GM21786 (cell line): ENCODE data around the gene CIB2.

Experiments used
- ATAC-seq: cut with Tn5 transposase; IDR thresholded peaks from one replicate; pipeline ENCODE4 v1.9.1; 2021; ENCODE audit not compliant: unreplicated experiment

The CIB2 gene

DNA sequence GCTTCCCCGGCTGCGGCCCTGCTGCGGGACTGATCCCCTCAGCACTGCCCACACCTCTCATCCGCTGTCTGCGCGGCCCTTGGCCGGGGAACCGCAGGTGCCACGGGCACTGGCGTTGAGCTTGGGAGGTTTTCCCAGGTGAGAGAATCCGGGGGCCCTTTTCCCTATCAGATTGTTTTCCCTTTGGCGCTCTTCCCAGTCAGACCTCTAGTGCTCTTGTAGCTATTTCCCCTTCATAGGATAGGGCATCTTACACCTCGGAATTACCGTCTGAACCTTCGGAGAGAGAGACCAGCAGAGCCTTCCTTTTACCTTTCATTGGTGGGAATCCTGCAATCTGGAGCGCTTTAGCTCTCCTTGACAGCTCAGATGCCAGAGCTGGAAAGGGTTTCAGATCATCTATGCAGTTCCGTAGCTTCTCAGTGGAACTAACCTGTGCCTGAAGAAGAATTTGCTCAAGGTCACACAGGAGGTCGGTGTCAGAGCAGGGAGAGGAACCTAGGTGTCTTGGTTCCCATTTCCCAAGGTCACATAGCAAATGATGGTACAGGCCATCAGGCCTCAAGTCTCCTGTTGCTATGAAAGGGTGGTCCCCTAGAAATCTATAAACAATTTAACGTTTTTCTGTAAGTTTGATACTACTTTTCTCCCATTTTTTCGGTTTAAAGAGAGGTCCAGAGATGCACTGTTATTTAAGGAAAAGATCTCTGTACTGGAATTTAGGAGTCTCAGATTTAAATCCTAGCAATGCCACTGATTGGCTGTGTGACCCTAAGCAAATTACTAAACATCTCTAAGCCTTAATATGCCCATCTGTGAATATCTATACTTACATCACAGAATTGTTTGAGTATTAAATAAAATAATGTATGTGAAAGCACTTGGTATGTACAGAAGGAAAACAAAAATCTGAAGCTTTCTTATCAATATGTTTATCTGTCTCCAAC, 18.8 kb upstream of the CIB2 start:
- ATAC-seq, result peak; percentile 27

DNA sequence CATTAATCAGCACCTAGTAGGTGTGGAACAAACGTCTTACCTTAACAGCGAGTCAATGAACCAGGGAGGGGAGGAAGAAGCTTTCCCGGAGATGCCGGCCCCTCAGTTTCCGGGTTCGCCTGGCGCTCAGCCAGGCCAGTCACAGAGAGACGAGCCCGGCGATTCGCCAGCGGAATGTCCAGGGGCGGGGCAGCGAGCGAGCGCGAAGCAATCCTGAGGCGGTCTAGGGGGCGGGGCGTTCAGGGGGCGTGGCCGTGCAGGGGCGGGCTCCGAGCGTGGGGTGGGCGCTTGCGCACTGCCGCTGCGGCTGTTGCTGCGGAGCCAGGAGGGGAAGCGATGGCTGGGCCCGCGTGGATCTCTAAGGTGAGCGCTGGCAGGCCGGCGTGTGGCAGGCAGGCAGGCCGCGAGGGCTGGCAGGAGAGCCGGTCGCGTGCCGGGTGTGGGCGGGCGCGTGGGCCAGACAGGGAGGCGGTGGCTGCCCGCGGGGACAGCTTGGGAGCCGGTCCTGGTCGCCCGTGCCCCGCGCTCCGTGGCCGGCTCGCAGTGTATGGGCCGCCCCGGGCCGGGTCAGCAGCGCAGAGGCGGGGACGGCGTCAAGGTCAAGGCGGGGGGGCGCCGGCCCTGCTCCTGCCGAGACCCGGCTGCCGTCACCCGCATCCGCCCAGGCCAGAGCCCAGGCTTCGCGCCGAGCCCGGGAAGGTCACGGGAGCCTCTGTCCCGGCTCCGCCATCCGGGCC, 18.0 kb upstream of the CIB2 start, which contains the start of gene IDH3A:
Gene IDH3A, plus strand, starts transcription at position 295 of the 737 bp plus-strand sequence. Its CDS starts 42 bp downstream, at position 337.
- peak; percentile 77 for ATAC-seq

DNA sequence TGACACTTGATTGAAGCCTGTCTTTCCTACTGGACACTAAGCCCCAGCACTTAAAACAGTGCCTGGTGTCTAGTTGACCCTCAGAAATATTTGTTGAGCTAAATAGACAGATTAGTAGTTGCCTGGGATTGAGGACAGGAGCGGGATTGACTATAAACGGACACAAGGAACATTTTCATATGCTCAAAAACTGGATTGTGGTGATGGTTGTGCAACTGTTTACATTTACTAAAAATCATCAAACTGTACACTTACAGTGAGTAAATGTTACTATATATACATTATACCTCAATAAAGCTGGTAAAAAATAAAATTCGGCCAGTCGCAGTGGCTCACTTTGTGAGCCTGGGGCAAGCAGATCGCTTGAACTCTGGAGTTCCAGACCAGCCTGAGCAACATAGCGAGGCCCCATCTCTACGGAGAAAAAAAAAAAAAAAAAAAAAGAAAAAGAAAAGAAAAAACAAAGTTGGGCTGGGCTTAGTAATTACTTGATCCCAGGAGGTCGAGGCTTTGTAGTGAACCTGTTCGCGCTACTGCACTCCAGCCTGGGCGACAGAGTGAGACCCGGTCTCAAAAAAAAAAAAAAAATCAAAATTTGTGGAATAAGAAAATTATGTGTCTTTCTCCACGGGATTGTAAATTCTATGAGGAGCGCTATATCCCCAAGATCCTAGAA, 17.3 kb upstream of the CIB2 start:
- ATAC-seq, result no peak

- no peak for ATAC-seq
Observed at GRCh38 chr15:78147566-78147965, 16.3 kb upstream of the CIB2 start.

DNA sequence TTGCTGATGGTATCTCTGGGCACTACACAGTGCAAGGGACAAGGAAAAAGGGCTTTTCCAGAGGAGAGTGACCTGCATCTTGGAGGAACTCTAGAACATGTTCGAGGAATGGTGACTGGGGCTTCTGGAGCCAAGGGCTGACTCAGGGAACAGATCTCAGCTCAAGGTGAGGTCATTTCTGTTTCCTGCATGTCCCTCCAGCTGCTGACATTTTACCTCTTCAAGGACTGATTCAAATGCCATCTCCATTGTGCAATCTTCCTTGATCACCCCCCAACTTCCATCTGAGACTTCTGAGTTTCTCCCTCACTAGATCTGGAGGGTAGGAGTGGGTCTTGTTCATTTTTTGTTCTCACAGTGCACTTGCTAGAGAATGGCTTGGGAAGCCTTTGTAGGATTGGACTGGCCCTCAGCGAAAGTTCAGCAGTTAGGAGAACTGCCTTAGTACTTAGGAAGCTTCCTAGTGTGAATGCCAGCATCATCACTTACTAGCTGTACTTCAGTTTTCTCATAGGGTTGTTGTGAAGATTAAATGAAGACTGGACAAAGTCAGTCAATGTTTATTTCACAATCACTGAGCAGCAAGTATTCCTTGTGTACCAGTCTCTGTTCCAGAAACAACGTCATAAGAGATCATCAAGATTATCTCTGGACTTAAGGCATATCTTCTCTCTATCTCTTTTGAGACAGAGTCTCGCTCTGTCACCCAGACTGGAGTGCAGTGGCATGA, 15.3 kb upstream of the CIB2 start:
- ATAC-seq, result no peak

GRCh38 chr15:78142332-78142731, 11.1 kb upstream of the CIB2 start:
- ATAC-seq, result no peak

- no peak for ATAC-seq
Observed at GRCh38 chr15:78140292-78140691, 9.0 kb upstream of the CIB2 start.

DNA sequence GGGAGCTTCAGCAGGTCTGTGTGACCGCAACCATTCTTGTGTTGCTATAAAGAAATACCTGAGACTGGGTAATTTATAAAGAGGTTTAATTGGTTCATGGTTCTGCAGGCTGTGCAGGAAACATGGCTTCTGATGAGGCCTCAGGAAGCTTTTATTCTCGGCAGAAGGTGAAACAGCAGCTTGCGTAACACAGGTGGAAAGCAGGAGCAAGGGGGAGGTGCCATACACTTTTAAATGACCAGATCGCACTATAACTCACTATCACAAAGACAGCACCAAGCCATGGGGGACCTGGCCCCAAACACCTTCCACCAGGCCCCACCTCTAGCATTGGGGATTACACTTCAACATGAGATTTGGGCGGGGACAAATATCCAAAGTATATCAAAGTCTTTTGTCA, 8.3 kb upstream of the CIB2 start:
- ATAC-seq, result no peak

GRCh38 chr15:78133801-78134200, 2.6 kb upstream of the CIB2 start:
- ATAC-seq, result no peak

GRCh38 chr15:78130466-78131294, 565 bp downstream of the CIB2 start:
- peak; percentile 28 for ATAC-seq

GRCh38 chr15:78129751-78130287, 1.4 kb downstream of the CIB2 start:
- no peak for ATAC-seq

GRCh38 chr15:78129077-78129750, 2.0 kb downstream of the CIB2 start:
- no peak for ATAC-seq

DNA sequence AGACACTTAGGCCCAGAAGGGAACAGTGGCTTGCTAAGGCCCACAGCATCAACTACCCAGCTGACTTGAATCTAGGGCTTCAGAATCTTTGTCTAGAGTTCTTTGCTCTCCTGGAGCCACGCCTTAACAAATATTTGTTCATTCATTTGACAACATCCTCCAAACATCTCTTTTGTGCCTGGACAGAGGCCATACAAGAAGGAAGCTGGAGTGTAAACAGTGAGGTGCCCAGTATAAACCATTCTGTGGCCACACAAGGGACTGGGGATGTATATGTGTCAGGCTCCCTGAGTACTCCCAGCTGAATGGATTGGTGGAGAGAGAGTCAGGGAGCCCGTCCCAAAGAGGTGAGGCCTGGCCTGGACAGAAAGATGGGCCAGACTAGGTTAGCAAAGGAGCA, 3.4 kb downstream of the CIB2 start:
- ATAC-seq, result no peak

DNA sequence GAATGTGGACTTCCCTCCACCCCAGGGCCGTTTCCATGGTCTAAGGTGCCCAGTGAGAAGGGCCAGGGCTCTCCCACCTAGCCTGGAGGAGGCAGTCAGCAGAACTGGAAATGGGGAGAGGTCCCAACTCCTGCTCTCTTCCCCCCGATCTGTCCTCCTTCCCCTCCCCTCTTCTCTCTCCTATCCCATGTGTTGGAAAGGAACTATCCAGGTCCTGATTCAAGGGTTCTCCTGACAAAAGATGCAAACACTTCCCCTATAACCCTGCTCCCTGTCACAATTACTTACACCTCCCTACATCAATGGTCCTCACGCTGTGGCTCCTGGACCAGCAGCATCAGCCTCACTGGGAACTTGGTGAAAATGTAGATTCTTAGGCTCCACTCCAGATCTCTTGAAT, 6.0 kb downstream of the CIB2 start:
- no peak for ATAC-seq

DNA sequence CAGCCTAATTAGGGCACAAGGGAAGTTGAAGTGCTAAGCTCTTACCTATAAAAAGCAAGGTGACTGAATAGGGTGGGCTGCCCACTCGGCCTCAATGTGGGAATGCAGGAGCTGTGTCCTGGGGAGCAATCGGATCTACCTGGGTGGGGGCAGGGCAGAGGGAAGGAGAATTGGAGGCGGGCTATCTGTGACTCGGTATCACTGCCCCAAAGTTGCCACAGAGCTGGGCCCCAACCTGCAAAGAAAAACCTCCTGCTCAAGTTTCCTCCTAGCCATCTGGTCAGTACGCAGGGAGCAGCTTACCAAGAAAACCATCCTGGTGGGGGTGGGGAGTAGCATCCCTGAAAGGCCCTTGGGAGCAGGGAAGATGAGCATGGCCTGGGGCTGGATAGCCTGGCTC, 10.7 kb downstream of the CIB2 start:
- ATAC-seq, result no peak

- ATAC-seq, result no peak
Observed at GRCh38 chr15:78112551-78112950, 18.7 kb downstream of the CIB2 start.

DNA sequence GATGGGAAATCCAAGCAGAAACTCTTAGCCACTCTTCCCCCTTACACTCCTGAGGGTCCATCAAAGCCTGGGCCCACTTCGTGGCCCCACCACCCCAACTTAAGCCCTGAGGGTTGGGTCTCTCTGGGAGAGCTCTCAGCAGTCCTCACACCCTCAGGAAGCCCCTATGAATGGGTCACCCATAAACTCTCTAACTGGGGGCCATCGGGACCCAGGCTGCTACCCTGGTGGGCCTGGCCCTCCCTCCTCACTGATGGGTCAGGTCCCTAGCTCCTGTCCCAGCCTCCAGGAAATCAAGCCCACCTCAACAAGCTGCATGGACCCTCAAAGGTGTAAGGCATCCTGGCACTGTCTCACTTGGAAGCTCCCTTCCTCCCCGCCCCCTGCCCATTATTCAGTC, 19.5 kb downstream of the CIB2 start:
- ATAC-seq, result no peak

GRCh38 chr15:78110916-78111475, 20.2 kb downstream of the CIB2 start:
- no peak for ATAC-seq

DNA sequence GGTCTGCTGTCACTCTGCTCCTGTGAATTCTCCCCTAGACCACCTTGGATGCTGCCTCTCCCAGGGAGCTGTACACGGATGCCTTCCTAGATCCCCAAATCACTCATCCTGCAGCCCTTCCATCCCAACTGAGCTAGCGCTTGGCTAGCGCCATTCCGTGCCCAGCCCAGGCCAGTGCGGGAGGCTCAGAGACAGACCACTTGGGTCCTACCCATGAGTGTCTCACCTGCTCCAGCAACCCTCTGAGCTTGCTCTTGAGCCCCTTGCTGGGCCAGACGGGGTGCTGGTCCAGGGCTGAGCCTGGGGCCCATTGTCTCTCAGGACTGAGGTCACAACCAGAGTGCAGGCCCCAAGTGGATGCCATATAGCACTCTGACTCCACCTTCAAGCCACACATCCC, 21.1 kb downstream of the CIB2 start:
- ATAC-seq, result no peak
